Measurements from ENCODE around the gene TMEM255B.
"Not testable (repeated sequence)": the region's sequence is repeated elsewhere in the genome, so short reads cannot be mapped to it uniquely, and the experiment has no call there.

The TMEM255B gene

DNA sequence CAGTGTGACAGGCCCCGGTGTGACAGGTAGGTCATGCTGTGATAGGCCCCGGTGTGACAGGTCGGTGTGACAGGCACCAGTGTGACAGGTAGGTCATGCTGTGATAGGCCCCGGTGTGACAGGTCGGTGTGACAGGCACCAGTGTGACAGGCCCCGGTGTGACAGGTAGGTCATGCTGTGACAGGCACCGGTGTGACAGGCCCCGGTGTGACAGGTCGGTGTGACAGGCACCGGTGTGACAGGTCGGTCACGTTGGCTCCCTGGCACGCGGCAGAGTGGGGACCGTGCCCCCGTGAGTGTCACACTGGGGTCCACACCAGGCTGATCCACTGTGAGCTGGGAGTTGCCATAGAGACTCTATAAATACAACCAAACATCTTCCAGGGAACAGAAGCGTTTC lies 75.0 kb downstream of the TMEM255B start:
- H3K4me1 ChIP-seq (ENCODE audit: insufficient read depth, low read length), result peaks cover 15% of the 10 kb centered on the region
- not testable (repeated sequence) for H3K9ac ChIP-seq (ENCODE audit: low read depth, low read length); H3K36me3 ChIP-seq (ENCODE audit: insufficient read depth, low read length); H3K9me3 ChIP-seq (ENCODE audit: control insufficient read depth, insufficient read depth, low read length)

DNA sequence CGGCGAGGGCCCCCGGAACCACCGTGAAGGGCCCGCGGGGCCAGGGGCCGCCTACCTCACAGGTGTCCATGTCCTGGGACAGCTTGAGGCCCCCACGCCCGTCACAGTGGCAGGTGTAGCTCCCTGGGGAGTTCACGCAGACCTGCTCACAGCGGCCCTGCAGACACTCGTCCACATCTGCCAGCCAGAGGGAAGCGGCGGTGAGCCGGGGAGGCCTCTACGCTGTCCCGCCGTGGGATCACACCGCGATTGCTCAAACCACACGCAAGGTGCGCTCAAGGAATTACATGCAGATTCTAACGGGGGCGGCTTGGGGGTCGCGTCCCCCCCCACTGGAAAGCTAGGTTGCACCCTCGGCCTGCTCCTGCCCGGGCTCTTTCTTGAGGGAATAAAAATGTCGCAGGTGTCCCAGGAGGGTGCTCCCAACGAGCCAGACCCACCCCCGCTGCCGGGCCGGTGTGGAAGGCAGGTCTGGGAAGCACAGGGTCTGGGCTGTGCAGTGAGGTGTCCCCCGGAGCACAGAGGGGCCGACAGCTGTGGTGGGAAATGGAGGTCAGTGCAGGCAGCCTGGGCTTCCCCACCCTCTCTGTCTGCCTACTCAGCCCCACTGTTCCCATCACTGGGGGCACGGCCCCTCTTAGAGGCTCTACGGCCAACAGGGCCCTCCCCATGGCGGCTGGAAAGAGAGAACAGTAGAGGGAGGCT lies 75.6 kb downstream of the TMEM255B start:
- Histone ChIP-seq H3K9ac (ENCODE audit: low read depth, low read length) (no peak overlapping the region), H3K9me3 (ENCODE audit: control insufficient read depth, insufficient read depth, low read length) (no peaks in the 10 kb centered on the region), H3K36me3 (ENCODE audit: insufficient read depth, low read length) (no peaks in the 10 kb centered on the region), H3K4me1 (ENCODE audit: insufficient read depth, low read length) (peaks cover 18% of the 10 kb centered on the region)

DNA sequence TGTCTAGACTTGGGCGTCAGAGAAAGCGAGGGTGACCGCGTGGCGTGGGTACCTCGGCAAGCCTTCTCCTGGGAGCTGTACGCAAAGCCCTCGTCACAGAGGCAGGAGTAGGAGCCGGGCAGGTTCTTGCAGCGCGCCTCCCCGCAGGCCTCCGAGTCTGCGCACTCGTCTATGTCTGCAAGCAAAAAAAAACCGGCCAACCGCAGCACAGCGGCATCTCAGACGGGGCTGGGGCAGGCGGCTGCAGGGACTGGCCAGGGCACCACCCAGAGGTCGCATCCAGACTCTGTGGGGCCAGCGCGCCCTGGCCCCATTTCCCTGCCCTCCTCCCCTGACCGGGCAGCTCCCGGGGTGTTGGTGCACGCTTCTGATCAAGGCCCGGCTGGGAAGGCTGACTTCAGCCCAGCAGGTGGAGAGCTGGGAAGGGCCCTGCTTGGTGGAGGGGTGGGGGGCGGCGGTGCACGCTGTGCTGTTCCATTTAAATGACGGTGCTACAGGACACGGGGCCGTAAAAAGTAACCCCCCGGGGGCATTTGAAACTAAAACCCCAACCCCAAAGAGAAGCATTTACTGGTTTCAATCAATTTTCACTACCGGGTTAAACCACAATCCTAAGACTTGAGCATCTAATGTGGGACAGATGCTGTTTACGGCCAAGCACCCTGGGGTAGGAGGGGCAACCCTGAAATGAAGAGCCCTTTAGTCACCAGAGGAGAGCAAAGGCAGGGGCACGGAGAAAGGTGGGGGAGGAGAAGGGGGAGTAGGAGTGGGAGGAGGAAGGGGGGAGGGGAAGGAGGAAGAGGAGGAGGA lies 76.6 kb downstream of the TMEM255B start:
- Histone ChIP-seq H3K4me1 (ENCODE audit: insufficient read depth, low read length) (peaks cover 18% of the 10 kb centered on the region), H3K9me3 (ENCODE audit: control insufficient read depth, insufficient read depth, low read length) (no peaks in the 10 kb centered on the region), H3K9ac (ENCODE audit: low read depth, low read length) (no peak overlapping the region), H3K36me3 (ENCODE audit: insufficient read depth, low read length) (no peaks in the 10 kb centered on the region)

DNA sequence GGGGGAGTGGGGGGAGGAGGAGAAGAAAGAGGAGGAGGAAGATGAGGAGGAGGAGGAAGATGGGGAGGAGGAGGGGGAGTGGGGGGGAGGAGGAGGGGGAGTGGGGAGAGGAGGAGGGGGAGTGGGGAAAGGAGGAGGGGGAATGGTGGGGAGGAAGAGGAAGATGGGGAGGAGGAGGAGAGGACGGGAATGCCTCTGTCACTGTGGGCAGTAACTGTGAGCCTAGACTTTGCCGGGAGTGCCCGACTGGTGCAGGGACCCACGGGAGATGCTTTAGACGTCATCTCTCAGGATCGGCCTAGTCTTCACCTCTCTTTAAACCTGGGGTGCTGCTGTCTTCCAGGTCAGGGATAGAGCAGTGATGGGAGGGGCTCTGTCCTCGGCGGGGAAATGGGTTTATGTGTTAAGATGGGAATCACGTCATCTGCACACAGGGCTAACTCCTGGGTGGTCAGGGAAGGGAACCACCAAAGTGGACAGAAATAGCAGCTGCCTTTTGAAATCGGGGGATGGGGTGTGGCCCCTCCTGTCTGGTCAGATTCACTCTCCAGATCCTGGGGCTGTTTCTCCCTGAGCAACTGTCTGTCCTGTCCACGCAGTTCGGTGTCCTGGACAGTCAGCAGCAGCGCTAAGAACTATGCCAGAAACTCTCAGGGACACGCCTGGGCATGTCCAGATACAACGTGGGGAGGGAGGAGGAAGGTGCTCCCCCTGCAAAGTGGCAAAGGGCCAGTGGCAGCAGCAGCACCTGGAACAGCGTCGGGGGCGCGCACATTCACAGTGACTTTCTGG lies 77.9 kb downstream of the TMEM255B start:
- H3K9me3 ChIP-seq (ENCODE audit: control insufficient read depth, insufficient read depth, low read length), result no peaks in the 10 kb centered on the region
- no peaks in the 10 kb centered on the region for H3K36me3 ChIP-seq (ENCODE audit: insufficient read depth, low read length)
- peaks cover 18% of the 10 kb centered on the region for H3K4me1 ChIP-seq (ENCODE audit: insufficient read depth, low read length)
- H3K9ac ChIP-seq (ENCODE audit: low read depth, low read length), result no peak overlapping the region

DNA sequence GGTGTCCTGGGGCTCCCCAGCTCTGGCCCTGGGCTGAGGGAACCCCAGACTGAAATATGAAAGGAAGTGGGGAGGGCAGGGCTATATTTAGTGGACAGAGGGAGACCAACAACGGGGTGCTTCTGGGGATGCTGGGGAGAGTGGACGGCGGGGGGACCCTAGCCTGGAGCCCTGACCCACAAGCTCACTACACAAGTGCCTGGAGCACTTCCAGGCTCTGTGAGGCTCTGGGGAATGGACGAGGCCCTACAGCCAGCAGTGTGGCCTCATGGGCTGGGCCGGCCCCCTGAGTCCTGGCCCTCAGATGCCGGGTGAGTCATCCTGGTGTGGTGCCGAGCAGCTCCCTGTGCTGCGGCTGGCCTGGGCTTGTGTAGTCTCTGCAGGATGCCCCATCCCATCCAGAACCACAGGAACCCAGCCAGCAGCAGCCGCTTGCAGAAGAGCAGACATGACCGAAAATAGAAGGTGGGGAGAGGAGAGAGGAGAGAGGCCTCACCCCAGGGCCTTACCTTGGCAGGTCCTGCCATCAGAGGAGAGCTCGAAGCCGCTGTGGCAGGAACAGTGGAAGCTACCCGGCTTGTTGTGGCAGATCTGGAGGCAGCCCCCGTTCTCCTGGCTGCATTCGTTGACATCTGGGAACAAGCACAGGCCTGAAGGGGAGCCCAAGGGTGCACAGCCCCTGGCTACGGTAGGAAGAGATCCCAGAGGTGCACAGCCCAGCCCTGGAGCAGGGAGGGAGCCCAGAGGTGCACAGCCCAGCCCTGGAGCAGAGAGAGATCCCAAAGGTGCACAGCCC lies 78.7 kb downstream of the TMEM255B start:
- Histone ChIP-seq H3K36me3 (ENCODE audit: insufficient read depth, low read length) (no peaks in the 10 kb centered on the region), H3K9me3 (ENCODE audit: control insufficient read depth, insufficient read depth, low read length) (no peaks in the 10 kb centered on the region), H3K9ac (ENCODE audit: low read depth, low read length) (no peak overlapping the region), H3K4me1 (ENCODE audit: insufficient read depth, low read length) (peaks cover 18% of the 10 kb centered on the region)

DNA sequence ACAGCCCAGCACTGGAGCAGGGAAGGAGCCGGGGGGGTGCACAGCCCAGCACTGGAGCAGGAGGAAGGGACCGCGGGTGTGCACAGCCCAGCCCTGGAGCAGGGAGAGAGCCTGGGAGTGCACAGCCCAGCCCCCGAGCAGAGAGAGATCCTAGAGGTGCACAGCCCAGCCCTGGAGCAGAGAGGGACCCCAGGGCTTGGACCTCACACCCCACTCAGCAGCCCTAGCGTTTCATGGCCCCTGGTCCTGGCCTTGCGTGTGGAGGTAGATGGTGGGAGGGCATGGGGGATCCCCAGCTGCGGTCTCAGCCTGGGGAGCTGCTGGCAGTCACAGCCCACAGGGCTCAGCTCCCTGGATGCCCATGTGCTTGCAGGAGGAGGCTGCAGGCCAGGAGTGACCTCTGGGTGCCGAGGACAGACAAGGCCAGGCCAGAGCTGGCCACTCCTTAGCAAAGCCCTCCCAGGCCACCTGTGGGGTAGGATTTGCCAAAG lies 79.7 kb downstream of the TMEM255B start:
- Histone ChIP-seq H3K4me1 (ENCODE audit: insufficient read depth, low read length) (peaks cover 18% of the 10 kb centered on the region), H3K36me3 (ENCODE audit: insufficient read depth, low read length) (no peaks in the 10 kb centered on the region), H3K9me3 (ENCODE audit: control insufficient read depth, insufficient read depth, low read length) (no peaks in the 10 kb centered on the region), H3K9ac (ENCODE audit: low read depth, low read length) (no peak overlapping the region)

DNA sequence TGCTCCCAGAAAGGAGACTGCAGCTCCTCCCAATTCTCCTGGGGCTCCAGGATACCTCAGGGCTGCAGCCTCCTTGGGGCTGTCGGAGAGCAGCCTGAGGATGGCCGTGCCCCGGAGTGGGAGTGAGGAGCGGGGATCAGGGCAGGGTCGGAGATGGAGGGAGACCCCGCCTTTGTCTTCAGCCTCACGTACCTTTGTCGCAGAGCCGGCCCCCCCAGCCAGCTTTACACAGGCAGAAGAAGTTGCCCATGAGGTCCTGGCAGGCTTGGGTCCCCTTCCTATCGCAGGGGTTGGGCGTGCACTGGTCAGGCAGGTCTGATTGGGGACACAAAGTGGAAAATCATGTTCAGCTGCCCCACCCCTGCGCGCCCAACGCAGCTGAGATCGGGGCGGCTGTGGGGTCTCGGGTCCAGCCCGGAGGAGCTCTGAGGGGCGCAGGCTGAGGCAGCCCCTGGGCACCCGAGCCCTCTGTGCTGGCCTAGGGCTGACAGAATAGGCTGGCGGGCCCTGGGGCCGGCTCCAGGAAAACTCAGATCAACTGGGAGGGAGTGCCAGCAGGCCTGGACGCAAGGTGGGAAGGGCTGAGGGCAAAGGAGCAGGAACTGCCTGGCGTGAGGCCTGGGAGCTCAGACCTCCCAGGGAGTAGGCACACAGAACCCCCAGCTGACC lies 80.6 kb downstream of the TMEM255B start:
- Histone ChIP-seq H3K9ac (ENCODE audit: low read depth, low read length) (no peak overlapping the region), H3K4me1 (ENCODE audit: insufficient read depth, low read length) (peaks cover 18% of the 10 kb centered on the region), H3K36me3 (ENCODE audit: insufficient read depth, low read length) (no peaks in the 10 kb centered on the region), H3K9me3 (ENCODE audit: control insufficient read depth, insufficient read depth, low read length) (no peaks in the 10 kb centered on the region)

DNA sequence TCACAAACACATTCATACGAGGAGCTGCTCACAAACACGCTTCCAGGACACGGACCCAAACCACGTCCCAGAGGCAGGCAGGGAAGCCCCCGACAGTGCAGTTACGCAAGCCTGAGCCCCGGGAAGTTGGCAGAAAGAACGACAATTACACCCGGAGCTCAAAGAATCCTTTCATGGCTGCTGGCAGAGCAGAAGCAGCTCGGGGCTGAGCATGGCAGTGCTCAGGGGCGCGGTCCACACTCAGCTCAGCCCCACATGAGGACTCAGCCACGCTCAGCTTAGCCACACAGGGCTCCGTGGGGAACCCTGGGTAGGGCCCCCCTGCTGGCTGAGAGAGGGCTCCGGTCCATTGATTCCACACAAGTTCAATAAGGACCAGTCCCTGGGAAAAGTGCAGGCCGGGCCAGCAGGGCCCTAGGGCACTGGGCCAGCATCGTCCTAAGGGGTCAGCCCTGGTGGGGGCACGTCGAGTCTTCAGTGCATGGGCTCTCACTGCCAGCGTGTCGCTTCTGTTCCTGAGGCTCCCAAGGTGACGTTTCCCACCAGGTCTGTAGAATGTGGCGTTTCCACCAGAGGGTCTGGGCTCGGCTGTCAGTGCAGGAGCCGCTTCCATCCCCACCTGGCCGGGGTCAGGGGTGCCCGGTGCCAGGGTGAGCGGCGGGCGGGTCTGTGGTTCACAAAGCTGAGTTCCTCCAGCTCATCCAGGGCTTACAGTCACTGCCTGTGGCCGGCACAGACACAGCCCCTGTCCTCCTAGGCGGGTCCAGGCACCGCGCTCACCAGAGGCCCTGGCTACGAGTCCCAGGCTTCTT lies 81.7 kb downstream of the TMEM255B start:
- H3K9ac ChIP-seq (ENCODE audit: low read depth, low read length), result no peak overlapping the region
- H3K9me3 ChIP-seq (ENCODE audit: control insufficient read depth, insufficient read depth, low read length), result no peaks in the 10 kb centered on the region
- no peaks in the 10 kb centered on the region for H3K36me3 ChIP-seq (ENCODE audit: insufficient read depth, low read length)
- H3K4me1 ChIP-seq (ENCODE audit: insufficient read depth, low read length), result peaks cover 18% of the 10 kb centered on the region

DNA sequence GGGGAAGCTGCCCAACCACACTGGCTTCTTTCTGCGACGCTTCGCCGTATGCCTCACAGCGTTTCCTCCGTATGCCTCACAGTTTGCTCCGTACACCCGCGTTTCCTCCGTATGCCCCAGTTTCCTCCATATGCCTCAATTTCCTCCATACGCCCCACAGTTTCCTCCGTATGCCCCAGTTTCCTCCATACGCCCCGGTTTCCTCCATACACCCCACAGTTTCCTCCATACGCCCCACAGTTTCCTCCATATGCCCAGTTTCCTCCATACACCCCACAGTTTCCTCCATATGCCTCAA lies 82.3 kb downstream of the TMEM255B start:
- peaks cover 18% of the 10 kb centered on the region for H3K4me1 ChIP-seq (ENCODE audit: insufficient read depth, low read length)
- H3K36me3 ChIP-seq (ENCODE audit: insufficient read depth, low read length), result no peaks in the 10 kb centered on the region
- no peak overlapping the region for H3K9ac ChIP-seq (ENCODE audit: low read depth, low read length)
- H3K9me3 ChIP-seq (ENCODE audit: control insufficient read depth, insufficient read depth, low read length), result no peaks in the 10 kb centered on the region

DNA sequence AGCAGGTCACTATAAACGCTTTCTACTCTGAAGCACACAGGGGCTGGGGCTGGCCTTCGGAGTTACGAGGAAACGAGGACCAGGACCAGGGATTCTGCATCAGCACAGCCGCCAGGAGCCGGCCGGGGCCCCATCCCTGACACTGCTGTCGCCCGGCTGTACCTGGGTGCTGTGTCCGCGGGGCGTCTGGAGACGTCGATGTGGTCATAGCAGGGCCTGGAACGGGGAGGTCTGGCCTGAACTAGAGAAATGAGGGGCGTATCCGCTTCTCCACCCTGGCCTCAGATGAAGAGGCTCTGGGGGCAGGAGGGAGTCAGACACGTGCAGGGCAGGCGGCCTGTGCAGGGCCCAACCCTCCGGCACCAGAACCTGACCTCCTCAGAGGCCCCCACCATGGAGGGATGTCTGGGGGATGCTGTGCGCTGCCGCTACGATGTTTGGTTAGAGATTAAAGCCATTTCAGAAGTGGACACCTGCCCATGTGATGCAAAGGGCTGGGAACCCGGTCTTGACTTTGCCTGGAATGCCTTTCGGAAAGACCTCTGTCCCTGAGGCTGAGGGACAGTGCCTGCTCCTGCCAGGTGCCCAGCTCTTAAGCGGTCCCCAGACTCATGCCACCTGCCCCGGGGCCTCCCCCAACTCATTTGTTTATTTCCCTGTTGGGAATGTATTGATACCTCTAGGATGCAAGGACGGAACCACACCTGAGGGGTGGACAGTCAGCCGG lies 83.5 kb downstream of the TMEM255B start:
- no peaks in the 10 kb centered on the region for H3K36me3 ChIP-seq (ENCODE audit: insufficient read depth, low read length)
- H3K4me1 ChIP-seq (ENCODE audit: insufficient read depth, low read length), result peaks cover 11% of the 10 kb centered on the region; the same call in 1 of the 2 replicates
- H3K9ac ChIP-seq (ENCODE audit: low read depth, low read length), result no peak overlapping the region
- no peaks in the 10 kb centered on the region for H3K9me3 ChIP-seq (ENCODE audit: control insufficient read depth, insufficient read depth, low read length)

DNA sequence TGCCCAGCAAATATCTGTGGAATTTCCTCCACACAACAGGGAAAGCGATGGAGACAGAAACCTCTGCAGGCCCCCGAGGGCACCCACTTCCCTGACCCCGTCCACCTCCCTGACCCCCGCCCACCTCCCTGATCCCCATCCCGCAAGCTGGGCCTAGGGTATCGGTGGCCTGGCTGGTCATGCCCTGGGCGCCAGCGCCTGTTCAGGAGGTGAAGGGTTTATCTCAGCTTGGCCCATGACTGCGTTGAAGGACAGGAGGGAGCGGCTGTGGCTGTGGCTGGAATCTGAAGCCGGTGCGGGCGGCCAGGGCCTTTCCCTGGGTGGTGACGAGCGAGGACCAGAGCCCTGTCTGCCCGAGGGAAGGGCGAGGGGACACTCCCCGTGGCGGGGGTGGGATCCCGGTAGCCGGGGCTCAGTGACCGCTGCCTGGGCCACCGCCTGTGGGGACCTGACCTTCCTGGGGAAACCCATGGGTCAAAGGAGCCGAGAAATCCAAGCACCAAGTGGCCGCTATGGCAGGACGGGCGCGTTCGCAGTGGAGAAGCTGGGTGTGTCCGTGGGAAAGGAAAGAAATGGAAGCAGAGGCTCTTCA lies 84.1 kb downstream of the TMEM255B start:
- Histone ChIP-seq H3K9ac (ENCODE audit: low read depth, low read length) (no peak overlapping the region), H3K9me3 (ENCODE audit: control insufficient read depth, insufficient read depth, low read length) (no peaks in the 10 kb centered on the region), H3K4me1 (ENCODE audit: insufficient read depth, low read length) (peaks cover 9% of the 10 kb centered on the region; the same call in 1 of the 2 replicates), H3K36me3 (ENCODE audit: insufficient read depth, low read length) (no peaks in the 10 kb centered on the region)

DNA sequence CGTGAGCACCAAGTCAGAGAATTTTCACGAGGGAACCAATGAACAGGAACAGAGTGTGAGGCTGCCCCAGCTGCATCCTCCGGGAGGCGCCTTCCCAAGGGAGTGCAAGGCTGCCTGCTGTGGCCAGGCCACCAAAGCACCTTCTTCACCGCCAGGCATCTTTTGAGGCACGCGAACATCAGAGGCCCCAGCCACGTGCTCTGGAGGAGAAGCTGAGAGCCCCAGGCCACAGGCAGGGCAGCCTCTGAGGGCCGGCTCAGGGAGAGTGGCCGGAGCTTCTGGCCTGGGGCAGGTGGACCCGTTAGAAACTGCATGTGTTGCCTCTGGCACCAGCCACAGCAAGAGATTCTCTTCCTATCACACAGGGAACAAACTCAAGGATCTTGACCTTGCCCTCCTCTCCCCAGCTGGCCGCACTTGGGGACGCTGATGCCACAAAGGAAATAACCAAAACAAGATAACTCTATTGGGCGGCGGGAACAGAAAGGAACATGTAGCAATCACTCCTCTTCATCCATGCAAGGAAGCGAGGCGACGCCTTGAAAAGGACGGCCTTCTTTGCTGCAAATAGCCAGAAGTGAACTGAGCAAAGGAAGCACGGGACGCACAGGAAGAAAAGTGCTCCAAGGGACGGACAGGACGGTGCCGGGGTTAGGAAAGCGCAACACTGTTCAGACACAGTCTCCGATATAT lies 85.0 kb downstream of the TMEM255B start:
- Histone ChIP-seq H3K4me1 (ENCODE audit: insufficient read depth, low read length) (peaks cover 4% of the 10 kb centered on the region; the same call in 1 of the 2 replicates), H3K9ac (ENCODE audit: low read depth, low read length) (no peak overlapping the region), H3K9me3 (ENCODE audit: control insufficient read depth, insufficient read depth, low read length) (no peaks in the 10 kb centered on the region), H3K36me3 (ENCODE audit: insufficient read depth, low read length) (no peaks in the 10 kb centered on the region)
